Muscle layer of colon (tissue), 2 donors: ENCODE results near the gene VWA2.

Experiments
- H3K27ac ChIP-seq: one replicate; pipeline ENCODE4 v1.7.0; 2013; ENCODE audit warnings: low read depth, mild to moderate bottlenecking, low read length, moderate library complexity
- H3K27me3 ChIP-seq, 2 donors: one replicate each; pipeline ENCODE4 v1.7.0; 2013; ENCODE audit warnings: low read length in 2 of 2, mild to moderate bottlenecking in 2 of 2; ENCODE audit not compliant: insufficient read depth in 2 of 2, control insufficient read depth in 1 of 2
- H3K36me3 ChIP-seq: one replicate; pipeline ENCODE4 v1.7.0; 2013; ENCODE audit warnings: mild to moderate bottlenecking, low read length; ENCODE audit not compliant: insufficient read depth
- H3K4me1 ChIP-seq: one replicate; pipeline ENCODE4 v1.7.0; 2013; ENCODE audit warnings: mild to moderate bottlenecking, low read length; ENCODE audit not compliant: insufficient read depth
- H3K4me3 ChIP-seq, 2 donors: one replicate each; pipeline ENCODE4 v1.7.0; 2013; ENCODE audit warnings: low read length in 2 of 2, low read depth in 1 of 2, mild to moderate bottlenecking in 1 of 2, moderate library complexity in 1 of 2
- H3K9ac ChIP-seq: one replicate; pipeline ENCODE4 v1.7.0; 2013; ENCODE audit warnings: low read length
- H3K9me3 ChIP-seq: one replicate; pipeline ENCODE4 v1.7.0; 2013; ENCODE audit warnings: mild to moderate bottlenecking, low read length
- donor health status: abdominal sarcoma.
- donor health status: Adenocarcinoma of cecum.

VWA2 gene

DNA sequence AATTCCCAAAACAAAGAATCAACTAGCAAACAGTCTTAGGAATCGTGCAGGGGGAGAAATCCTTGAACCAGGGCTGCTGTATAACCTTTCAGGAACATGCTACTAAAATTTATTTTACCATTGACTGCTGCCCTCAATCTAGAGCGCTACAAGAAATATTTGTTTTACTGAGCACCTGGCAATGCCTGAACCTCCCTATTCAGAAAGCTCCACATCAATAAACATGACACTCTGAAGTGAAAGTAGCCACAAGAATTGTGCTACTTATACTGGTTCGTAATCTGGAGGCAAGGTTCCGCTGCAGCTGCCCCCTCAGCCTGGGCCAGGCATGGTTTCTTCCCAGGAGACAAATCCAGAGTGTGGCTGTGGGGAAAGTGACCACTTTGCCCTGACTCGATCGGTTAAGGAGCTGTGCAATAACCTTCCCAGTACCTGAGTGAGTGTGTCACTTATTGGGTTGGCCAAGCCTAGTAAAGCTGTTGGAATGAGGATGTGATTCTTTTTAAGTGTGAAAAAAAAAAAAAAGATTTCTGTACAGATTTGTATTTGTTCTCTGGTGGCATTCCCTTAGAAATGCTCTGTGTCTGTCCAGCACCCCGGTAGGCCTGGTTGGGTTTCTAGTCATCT lies 7.7 kb downstream of the VWA2 start:
- Histone ChIP-seq H3K36me3 (no peaks in the 10 kb centered on the region), H3K4me3 (no peak overlapping the region), H3K27me3 (no peaks in the 10 kb centered on the region), H3K4me1 (no peaks in the 10 kb centered on the region), H3K9me3 (no peaks in the 10 kb centered on the region), H3K27ac (no peak overlapping the region), H3K9ac (no peak overlapping the region)

DNA sequence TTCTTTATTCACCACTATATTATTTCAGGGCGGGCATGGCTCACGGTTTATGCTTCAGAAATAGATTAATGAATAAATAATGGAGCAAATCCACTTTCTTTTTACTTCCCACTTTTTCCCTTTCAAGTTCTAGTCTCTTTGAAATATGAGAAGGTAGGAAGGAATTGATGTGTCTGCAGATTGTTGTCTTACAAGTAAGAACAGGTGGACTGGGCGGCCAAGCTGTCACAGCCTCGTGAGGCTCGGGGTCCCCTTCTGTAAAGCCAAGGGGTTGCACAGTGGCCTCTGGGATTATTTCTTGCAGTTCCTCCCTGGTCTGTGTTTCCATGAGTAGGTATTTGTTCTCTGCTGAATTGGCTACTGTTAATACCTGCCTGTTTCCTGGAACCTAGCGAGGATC lies 11.2 kb downstream of the VWA2 start:
- Histone ChIP-seq H3K36me3 (no peaks in the 10 kb centered on the region), H3K27ac (no peak overlapping the region), H3K27me3 (no peaks in the 10 kb centered on the region), H3K9ac (no peak overlapping the region), H3K9me3 (no peaks in the 10 kb centered on the region), H3K4me3 (no peak overlapping the region), H3K4me1 (no peaks in the 10 kb centered on the region)

DNA sequence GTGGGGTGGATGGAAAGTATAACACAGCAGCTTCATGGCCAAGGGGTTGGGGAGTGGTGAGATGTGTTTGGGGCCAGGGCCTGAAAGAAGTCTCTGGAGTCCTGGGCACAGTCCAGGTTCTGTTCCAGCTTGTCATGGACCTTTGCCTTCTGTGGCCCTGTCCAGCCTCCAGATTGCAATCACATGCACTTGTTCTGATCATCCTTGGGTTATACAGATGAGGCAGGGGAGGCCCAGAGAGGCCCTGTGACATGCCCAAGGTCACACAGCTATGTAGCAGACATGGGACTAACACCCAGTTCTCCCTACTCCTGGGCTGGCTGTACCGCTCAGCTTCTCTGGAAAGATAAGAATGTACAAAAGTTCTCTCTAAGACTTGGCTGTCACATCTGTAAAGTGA lies 11.7 kb downstream of the VWA2 start:
- no peak overlapping the region for H3K9ac ChIP-seq
- no peak overlapping the region for H3K27ac ChIP-seq
- H3K4me1 ChIP-seq, result no peaks in the 10 kb centered on the region
- H3K4me3 ChIP-seq, result no peak overlapping the region
- H3K36me3 ChIP-seq, result no peaks in the 10 kb centered on the region
- H3K9me3 ChIP-seq, result no peaks in the 10 kb centered on the region
- H3K27me3 ChIP-seq, result no peaks in the 10 kb centered on the region

DNA sequence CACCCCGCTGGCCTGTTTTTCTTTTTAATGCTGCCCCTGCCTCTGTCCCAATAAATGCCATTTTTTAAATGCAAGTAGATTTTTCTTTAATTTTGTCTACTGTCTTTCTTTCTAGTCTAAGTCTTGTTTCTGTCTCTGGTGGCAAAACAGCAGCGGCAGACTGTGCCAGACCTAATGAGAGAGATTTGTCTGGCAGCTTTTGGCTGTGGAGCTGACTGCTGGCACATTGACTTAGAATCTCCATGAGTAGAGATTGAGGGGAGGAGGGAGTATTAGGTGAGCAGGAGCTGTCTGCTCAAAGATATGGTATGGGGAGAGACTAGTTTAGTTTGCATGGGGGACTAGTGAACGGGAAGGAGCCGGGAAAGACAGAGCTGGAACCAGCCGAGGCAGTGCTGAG lies 13.0 kb downstream of the VWA2 start:
- Histone ChIP-seq H3K27ac (no peak overlapping the region), H3K36me3 (no peaks in the 10 kb centered on the region), H3K9ac (no peak overlapping the region), H3K4me1 (no peaks in the 10 kb centered on the region), H3K9me3 (no peaks in the 10 kb centered on the region), H3K27me3 (no peaks in the 10 kb centered on the region), H3K4me3 (no peak overlapping the region)

DNA sequence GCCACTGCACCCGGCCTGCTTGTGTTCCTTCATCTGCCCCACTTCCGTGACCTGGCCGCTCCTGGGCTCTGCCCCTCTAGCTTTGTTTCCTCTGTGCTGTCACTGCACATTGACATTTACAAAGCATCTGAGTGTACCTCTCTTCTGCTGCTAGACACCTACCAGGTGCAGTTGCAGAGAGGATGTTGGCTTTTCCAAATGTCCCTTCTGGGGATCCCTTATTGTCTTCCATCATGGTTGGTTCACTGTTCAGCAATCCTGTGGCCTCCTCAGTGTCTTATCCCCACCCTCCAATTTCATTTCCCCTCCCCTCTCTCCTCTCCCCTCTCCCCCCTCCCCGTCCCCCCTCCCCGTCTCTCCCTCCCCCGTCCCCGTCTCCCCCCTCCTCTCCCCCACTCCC lies 13.8 kb downstream of the VWA2 start:
- Histone ChIP-seq H3K36me3 (no peaks in the 10 kb centered on the region), H3K27me3 (no peaks in the 10 kb centered on the region), H3K4me1 (no peaks in the 10 kb centered on the region), H3K27ac (no peak overlapping the region), H3K4me3 (no peak overlapping the region), H3K9ac (no peak overlapping the region), H3K9me3 (no peaks in the 10 kb centered on the region)

DNA sequence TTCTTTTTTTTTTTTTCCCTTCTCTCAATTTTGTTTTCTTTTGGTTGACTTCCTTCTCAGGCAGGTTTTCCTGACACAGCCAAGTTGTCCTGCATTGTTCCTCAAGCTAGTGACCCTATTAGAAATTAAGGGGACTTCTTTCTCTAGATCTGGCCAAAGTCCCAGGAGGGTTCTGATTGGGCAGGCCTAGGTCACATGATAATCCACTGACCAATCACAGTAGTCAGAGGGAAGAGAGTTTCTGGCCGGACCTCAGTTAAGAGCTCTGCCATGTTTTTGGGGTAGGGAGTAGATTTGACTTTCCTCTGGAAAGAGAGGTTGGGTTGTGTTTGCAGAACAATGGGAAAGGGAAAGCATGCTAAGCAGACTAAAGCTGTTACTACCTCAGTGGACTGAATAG lies 16.2 kb downstream of the VWA2 start:
- Histone ChIP-seq H3K9ac (no peak overlapping the region), H3K4me3 (no peak overlapping the region), H3K4me1 (peaks cover 2% of the 10 kb centered on the region)

DNA sequence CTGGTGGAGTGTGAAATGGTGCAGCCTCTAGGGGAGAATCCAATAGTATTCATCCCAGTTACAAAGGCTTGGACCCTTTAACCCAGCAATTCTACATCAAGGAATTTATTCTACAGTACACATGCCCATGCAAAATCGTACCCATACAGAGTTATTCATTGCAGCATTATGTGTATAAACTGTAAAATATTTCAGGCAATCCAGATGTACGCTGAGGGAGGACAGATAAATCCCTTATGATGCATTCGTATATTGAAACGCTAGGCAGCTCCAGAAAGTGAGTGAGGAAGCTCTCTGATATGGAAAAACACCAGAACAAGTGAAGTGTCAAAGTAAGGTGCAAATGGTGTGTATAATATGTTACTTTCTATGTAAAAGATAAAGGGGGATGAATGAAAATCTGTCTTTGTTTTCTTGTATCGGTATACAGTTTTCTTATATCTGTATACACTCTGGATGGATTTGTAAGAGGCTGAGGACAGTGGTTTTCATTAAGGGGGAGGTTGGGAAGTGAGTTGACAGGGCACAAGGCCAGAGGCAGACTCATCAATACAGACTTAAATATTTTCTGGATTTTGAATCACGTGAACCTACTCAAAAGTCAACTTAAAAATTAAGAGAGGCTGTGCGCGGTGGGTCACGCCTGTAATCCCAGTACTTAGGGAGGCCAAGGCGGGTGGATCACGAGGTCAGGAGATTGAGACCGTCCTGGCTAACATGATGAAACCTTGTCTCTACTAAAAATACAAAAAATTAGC lies 17.1 kb downstream of the VWA2 start:
- no peak overlapping the region for H3K27ac ChIP-seq
- no peaks in the 10 kb centered on the region for H3K9me3 ChIP-seq
- no peak overlapping the region for H3K9ac ChIP-seq
- no peaks in the 10 kb centered on the region for H3K36me3 ChIP-seq
- H3K4me3 ChIP-seq, result no peak overlapping the region
- peaks cover 8% of the 10 kb centered on the region for H3K4me1 ChIP-seq
- H3K27me3 ChIP-seq, result no peaks in the 10 kb centered on the region

More for the DNA sequence above, 16.2 kb downstream of the VWA2 start:
- H3K27ac ChIP-seq, result no peak overlapping the region
- no peaks in the 10 kb centered on the region for H3K27me3 ChIP-seq
- no peaks in the 10 kb centered on the region for H3K36me3 ChIP-seq
- H3K9me3 ChIP-seq, result no peaks in the 10 kb centered on the region

DNA sequence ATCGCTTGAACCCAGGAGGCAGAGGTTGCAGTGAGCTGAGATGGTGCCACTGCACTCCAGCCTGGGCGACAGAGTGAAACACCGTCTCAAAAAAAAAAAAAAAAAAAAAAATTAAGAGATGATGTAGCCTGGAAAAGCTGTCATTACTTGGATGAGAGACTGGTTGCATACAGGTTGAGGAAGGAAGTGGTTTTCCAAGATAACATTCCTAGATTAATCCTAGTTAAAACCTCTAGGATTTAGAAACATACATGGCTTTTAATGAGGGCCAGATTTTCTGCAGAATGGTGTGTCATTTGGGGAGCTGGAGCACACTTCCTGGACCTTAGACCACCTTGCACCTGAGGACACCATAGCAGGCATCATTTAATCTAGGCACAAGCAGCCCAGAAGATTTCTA lies 17.8 kb downstream of the VWA2 start:
- Histone ChIP-seq H3K4me1 (peaks cover 8% of the 10 kb centered on the region), H3K9me3 (no peaks in the 10 kb centered on the region), H3K4me3 (no peak overlapping the region), H3K27me3 (no peaks in the 10 kb centered on the region), H3K36me3 (no peaks in the 10 kb centered on the region), H3K9ac (no peak overlapping the region), H3K27ac (no peak overlapping the region)

DNA sequence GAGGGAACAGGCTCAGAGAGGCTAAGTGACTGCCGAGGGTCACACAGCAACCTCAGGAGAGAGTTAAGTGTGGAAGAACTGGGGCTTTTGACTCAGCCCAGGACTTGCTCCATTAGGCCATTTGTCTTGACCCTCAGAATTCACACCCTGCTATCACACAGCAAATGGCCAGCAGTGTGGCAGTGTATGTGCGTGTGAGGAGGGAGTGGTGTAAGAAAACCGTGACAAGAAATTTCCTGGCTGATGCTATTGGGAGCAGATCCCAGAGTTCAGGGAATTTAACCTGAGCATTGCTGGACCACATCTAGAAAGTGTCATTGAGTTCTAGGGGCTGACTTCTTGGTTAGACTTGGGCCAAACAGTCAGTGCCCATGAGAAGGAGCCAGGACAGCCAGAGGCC lies 18.4 kb downstream of the VWA2 start:
- Histone ChIP-seq H3K9me3 (no peaks in the 10 kb centered on the region), H3K27me3 (no peaks in the 10 kb centered on the region), H3K4me3 (no peak overlapping the region), H3K9ac (no peak overlapping the region), H3K27ac (no peak overlapping the region), H3K4me1 (peaks cover 8% of the 10 kb centered on the region), H3K36me3 (no peaks in the 10 kb centered on the region)

DNA sequence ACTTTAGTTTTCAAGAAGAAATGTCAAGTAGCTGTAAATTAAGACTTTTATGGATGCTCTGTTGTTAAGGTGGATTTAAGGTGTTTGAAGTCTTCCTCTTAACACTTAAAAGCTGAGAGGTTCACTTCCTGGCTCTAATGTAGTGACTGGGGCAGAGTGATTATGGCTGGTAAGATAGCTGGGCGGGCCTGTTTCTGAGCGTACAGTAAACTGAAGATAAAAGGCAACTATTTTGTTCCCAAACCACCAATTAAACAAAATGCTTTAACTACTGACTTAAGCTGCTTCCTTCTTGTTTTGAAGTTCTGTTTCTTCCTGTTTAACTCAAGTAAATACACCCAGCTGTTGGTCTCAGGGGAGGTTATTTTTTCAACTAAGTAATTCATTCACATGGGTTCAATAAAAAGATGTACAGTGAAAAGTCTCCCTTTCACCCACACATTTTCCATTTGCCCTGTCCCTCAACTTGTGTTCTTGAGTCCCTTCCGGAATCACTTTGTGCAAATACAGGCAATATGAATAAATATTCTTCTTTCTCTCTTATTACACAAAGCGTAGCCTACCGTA lies 19.3 kb downstream of the VWA2 start:
- H3K4me3 ChIP-seq, result no peak overlapping the region
- H3K4me1 ChIP-seq, result peaks cover 8% of the 10 kb centered on the region
- H3K27ac ChIP-seq, result no peak overlapping the region
- H3K36me3 ChIP-seq, result no peaks in the 10 kb centered on the region
- H3K9ac ChIP-seq, result no peak overlapping the region
- no peaks in the 10 kb centered on the region for H3K9me3 ChIP-seq
- H3K27me3 ChIP-seq, result no peaks in the 10 kb centered on the region

DNA sequence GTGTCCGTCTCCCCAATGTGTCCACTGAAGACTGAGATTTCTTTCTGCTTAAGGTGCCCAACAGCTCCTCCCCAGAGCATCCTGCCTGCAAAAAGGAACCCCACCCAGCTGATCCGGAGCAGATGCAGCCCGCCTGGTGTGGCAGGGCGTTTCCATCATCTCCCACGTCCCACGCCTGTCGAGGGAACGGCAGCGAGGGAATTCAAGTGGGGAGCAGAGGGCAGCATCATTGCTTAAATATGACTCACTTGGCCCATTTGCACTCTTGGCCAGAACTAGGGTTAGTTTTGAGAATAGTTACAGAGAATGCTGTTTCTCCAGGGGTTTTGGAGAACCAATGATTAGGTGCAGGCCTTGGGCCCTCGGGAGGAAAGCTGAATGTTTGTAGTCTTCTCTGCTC lies 20.8 kb downstream of the VWA2 start:
- H3K9ac ChIP-seq, result no peak overlapping the region
- H3K4me1 ChIP-seq, result peaks cover 8% of the 10 kb centered on the region
- H3K9me3 ChIP-seq, result no peaks in the 10 kb centered on the region
- no peak overlapping the region for H3K4me3 ChIP-seq
- H3K27ac ChIP-seq, result no peak overlapping the region
- H3K36me3 ChIP-seq, result no peaks in the 10 kb centered on the region
- no peaks in the 10 kb centered on the region for H3K27me3 ChIP-seq

DNA sequence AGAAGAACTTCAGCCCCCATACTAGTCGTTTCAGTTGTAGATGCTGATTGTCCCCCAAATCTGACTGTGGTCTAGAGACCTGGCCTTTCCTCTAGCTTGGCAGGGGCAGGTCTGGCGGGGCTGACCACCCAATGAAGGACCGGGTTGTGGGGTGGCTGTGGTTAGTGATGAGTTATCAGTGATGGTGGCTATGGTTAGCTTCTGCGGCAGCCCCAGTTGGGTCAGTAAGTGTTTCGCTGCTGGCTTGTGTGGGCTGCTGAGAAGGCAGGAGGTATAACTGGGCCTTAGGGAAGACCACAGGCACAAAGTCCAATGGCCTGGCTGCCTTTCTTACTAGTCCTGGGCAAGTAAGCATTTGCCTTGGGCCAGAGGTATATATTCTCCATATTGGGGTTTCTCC lies 21.3 kb downstream of the VWA2 start:
- Histone ChIP-seq H3K4me3 (no peak overlapping the region), H3K27ac (no peak overlapping the region), H3K9ac (no peak overlapping the region), H3K36me3 (no peaks in the 10 kb centered on the region), H3K4me1 (peaks cover 8% of the 10 kb centered on the region), H3K27me3 (no peaks in the 10 kb centered on the region), H3K9me3 (no peaks in the 10 kb centered on the region)
